Heart left ventricle (tissue), 16 donors: ENCODE data around the gene FOXP4. TPM values are rescaled to one million over a fixed set of nuclear protein-coding genes. Genes with fewer than 3 reads are reported as not detected.

ENCODE experiments used
- ATAC-seq, 4 donors: fragments of 200-7000 bp; cut with Tn5 transposase; one replicate each; pipeline ENCODE4 v1.9.1; 2020 to 2022; ENCODE audit warnings: moderate library complexity in 4 of 4, mild to moderate bottlenecking in 3 of 4, moderate number of reproducible peaks in 1 of 4
- DNase-seq, 5 donors: peaks; one replicate each; pipeline ENCODE4 v3.0.0-alpha.2; 2020
- H3K27ac ChIP-seq, 12 donors: fragments of 200-600 bp; sonication (generic) in 4 of 12; one replicate each; pipeline versions ENCODE4 v1.5.0 to v1.8.0; 2016 to 2022; ENCODE audit warnings: mild to moderate bottlenecking in 2 of 12
- H3K27me3 ChIP-seq, 9 donors: fragments of 200-600 bp; sonication (generic) in 2 of 9; one replicate each; pipeline versions ENCODE4 v1.5.1 to v1.8.0; 2016 to 2022; ENCODE audit warnings: mild to moderate bottlenecking in 3 of 9
- H3K36me3 ChIP-seq, 9 donors: fragments of 200-600 bp; sonication (generic) in 2 of 9; one replicate each; pipeline versions ENCODE4 v1.5.0 to v1.8.0; 2018 to 2022; ENCODE audit warnings: mild to moderate bottlenecking in 2 of 9
- H3K4me1 ChIP-seq, 12 donors: fragments of 200-600 bp; sonication (generic) in 4 of 12; one replicate each; pipeline versions ENCODE4 v1.5.0 to v1.8.0; 2016 to 2022; ENCODE audit warnings: mild to moderate bottlenecking in 3 of 12
- H3K4me3 ChIP-seq, 12 donors: fragments of 200-600 bp; sonication (generic) in 4 of 12; one replicate each; pipeline versions ENCODE4 v1.5.0 to v1.8.0; 2017 to 2022; ENCODE audit warnings: mild to moderate bottlenecking in 9 of 12, moderate library complexity in 4 of 12
- H3K9me3 ChIP-seq, 12 donors: fragments of 200-600 bp; sonication (generic) in 4 of 12; one replicate each; pipeline versions ENCODE4 v1.5.0 to v1.8.0; 2016 to 2022; ENCODE audit warnings: mild to moderate bottlenecking in 1 of 12
- CTCF ChIP-seq, 12 donors: fragments of 200-600 bp; sonication (generic) in 4 of 12; IDR thresholded peaks; one replicate each; pipeline versions ENCODE4 v1.5.0 to v1.8.0; 2018 to 2022; ENCODE audit warnings: antibody characterized with exemption in 12 of 12, mild to moderate bottlenecking in 5 of 12
- POLR2A ChIP-seq, 2 donors: fragments of 450-650 bp; IDR thresholded peaks; one replicate each; pipeline ENCODE4 v1.6.1; 2017; ENCODE audit warnings: antibody characterized with exemption in 2 of 2, mild to moderate bottlenecking in 2 of 2, moderate library complexity in 2 of 2
- WGBS, 4 donors: extraction: QIAGEN DNeasy Blood & Tissue Kit in 2 of 4; methylation state at CpG; one replicate each; pipeline versions ENCODE4 v1.1.5 to v1.1.7; 2013 to 2018; 5-methylcytosine and 5-hydroxymethylcytosine counted together
- intact Hi-C, 10 donors: fragments of 100-400 bp; cut with DNase I; formaldehyde crosslinking; loops; one replicate each; pipeline versions ENCODE4 v1.11.1 to v1.14.2; 2022
- polyA plus RNA-seq, 2 donors: library from polyadenylated mRNA; stranded (reverse); fragments of 200-250 nt; gene quantifications; one replicate each; pipeline ENCODE4 v1.2.3, GENCODE V29; 2013
- total RNA-seq, 9 donors: library from RNA; depleted of rRNA in 2 of 9; stranded (reverse); fragments of >200 nt in 2 of 9; fragmentation: NEBNext Ultra II Directional in 3 of 9; extraction: Animal tissue kit (Norgen Biotek cat#: 25700) in 3 of 9; gene quantifications; one replicate each; pipeline versions ENCODE4 v1.1.0 to v1.2.4, GENCODE V29; 2016 to 2023
- donor health status: ischemic (EF 13 %, LVEDD 7.1; RV severe dilation, severe dysfunction).
- donor health status: healthy with polysubstance abuse.
- donor health status: DM: no; HTN: yes; CAD: no.
- donor health status: DM: no; HTN: no; CAD: no.
- donor health status: ischemic (EF 25% LVEDD 6.9; RV normal size, moderate dysfunction).
- donor health status: ischemic (EF 25% LVEDD 5.7; RV mildly dilated, moderate dysfunction).
- donor health status: healthy.
- donor health status: DM: yes; HTN: yes; CAD: no.
- donor health status: ischemic (EF 35%, LVEDD 5.7; RV mildly dilated, moderate dysfunction).
- donor health status: nonischemic (EF 11% LVEDD 7.7; RV severe dilation, severe dysfunction).
- donor health status: DM: yes; HTN: yes; CAD: no.
- donor health status: PGD.
- donor health status: ischemic (EF 29% LVEDD 5.4; RV normal size, mild dysfunction).
- donor health status: nonischemic (EF 23%, LVEDD 6.1; RV moderate dilation, normal function).

FOXP4 gene
- total and polyA plus RNA-seq, 11 donors, result 10.9 to 22.5 (median 16.0) TPM

- Histone ChIP-seq H3K27ac (no peak overlapping the region), H3K4me3 (no peak overlapping the region), H3K36me3 (no peaks in the 10 kb centered on the region), H3K27me3 (peaks cover 0 to 27% (median 2%) of the 10 kb centered on the region in 9 donors), H3K4me1 (peaks cover 0 to 25% (median 14%) of the 10 kb centered on the region in 12 donors), H3K9me3 (no peaks in the 10 kb centered on the region)
- 60 to 93% (median 68%) methylated on average over 3 of the region's 3 CpGs for WGBS, 4 donors
- ATAC-seq, result no peak
- TF ChIP-seq CTCF (IDR thresholded peaks at IDR 0.05) (no peak), POLR2A (IDR thresholded peaks at IDR 0.05) (no peak)
- intact Hi-C loops, result no loop called here
- no peak for DNase-seq
Measured at GRCh38 chr6:41500561-41500960, 45.6 kb upstream of the FOXP4 start.

- DNase-seq, result no peak
- WGBS, 4 donors, result 58 to 73% (median 70%) methylated on average over 5 of the region's 5 CpGs
- no peaks in the 10 kb centered on the region for H3K36me3 ChIP-seq
- intact Hi-C loops, result no loop called here
- ATAC-seq, result no peak
- H3K27me3 ChIP-seq, result peaks cover 0 to 47% (median 6%) of the 10 kb centered on the region in 9 donors
- no peaks in the 10 kb centered on the region for H3K9me3 ChIP-seq
- peak overlapping the region in 3 of 12 donors; percentile 32 to 39 (median 34) for H3K27ac ChIP-seq
- no peak overlapping the region for H3K4me3 ChIP-seq
- no peak for TF ChIP-seq CTCF (IDR thresholded peaks at IDR 0.05)
- no peak for TF ChIP-seq POLR2A (IDR thresholded peaks at IDR 0.05)
- H3K4me1 ChIP-seq, result peaks cover 0 to 27% (median 17%) of the 10 kb centered on the region in 12 donors
Measured at GRCh38 chr6:41502566-41502916, 43.6 kb upstream of the FOXP4 start.

GRCh38 chr6:41502917-41503671 lies 43.1 kb upstream of the FOXP4 start:
- 49 to 64% (median 59%) methylated on average over 22 to 27 of the region's 27 CpGs for WGBS, 4 donors
- H3K4me3 ChIP-seq, result peak overlapping the region in 5 of 12 donors; percentile 47 to 58 (median 56)
- no peaks in the 10 kb centered on the region for H3K9me3 ChIP-seq
- peak overlapping the region in 4 of 12 donors; percentile 32 to 90 (median 54) for H3K27ac ChIP-seq
- H3K36me3 ChIP-seq, result no peaks in the 10 kb centered on the region
- TF ChIP-seq CTCF (IDR thresholded peaks at IDR 0.05), result no peak
- no peak for TF ChIP-seq POLR2A (IDR thresholded peaks at IDR 0.05)
- H3K4me1 ChIP-seq, result peaks cover 0 to 27% (median 17%) of the 10 kb centered on the region in 12 donors
- no peak for ATAC-seq
- peaks cover 0 to 47% (median 6%) of the 10 kb centered on the region in 9 donors for H3K27me3 ChIP-seq
- intact Hi-C loops, result no loop called here
- DNase-seq, result peak in 3 of 5 donors; percentile 22 to 42 (median 28)

- DNase-seq (peak in 1 of 5 donors; percentile 34), ATAC-seq (peak in 2 of 4 donors; percentile 36 to 40)
- Histone ChIP-seq H3K27me3 (peaks cover 0 to 47% (median 6%) of the 10 kb centered on the region in 9 donors), H3K36me3 (no peaks in the 10 kb centered on the region), H3K4me3 (peak overlapping the region in 11 of 12 donors; percentile 3 to 58 (median 45)), H3K27ac (peak overlapping the region in 10 of 12 donors; percentile 45 to 90 (median 60)), H3K9me3 (no peaks in the 10 kb centered on the region), H3K4me1 (peaks cover 0 to 27% (median 17%) of the 10 kb centered on the region in 12 donors)
- TF ChIP-seq CTCF (IDR thresholded peaks at IDR 0.05), result no peak
- no peak for TF ChIP-seq POLR2A (IDR thresholded peaks at IDR 0.05)
- WGBS, 4 donors, result 2 to 5% (median 3%) methylated on average over 37 to 52 of the region's 52 CpGs
- intact Hi-C loops, result no loop called here
Measured at GRCh38 chr6:41503827-41504465, 42.2 kb upstream of the FOXP4 start.
